ENCODE measurements around the gene SP140L. TPM values are rescaled to one million over a fixed set of nuclear protein-coding genes. Genes with fewer than 3 reads are reported as not detected.
"Not testable (repeated sequence)": the region's sequence is repeated elsewhere in the genome, so short reads cannot be mapped to it uniquely, and the experiment has no call there.

SP140L gene
- total RNA-seq, 1 donor from 2014 or later = 39.0 TPM

GRCh38 chr2:230418341-230419016 lies 91.5 kb downstream of the SP140L start:
- DNase-seq (ENCODE audit: low spot score) = no peak

GRCh38 chr2:230419181-230419580 lies 92.2 kb downstream of the SP140L start:
- DNase-seq (ENCODE audit: low spot score) = no peak

- no peak for DNase-seq (ENCODE audit: low spot score)
Measured at GRCh38 chr2:230422149-230422548, 95.2 kb downstream of the SP140L start.

GRCh38 chr2:230423851-230424458 lies 97.0 kb downstream of the SP140L start:
- peak; percentile 60 for DNase-seq (ENCODE audit: low spot score)

GRCh38 chr2:230425377-230425776 lies 98.4 kb downstream of the SP140L start:
- DNase-seq (ENCODE audit: low spot score) = no peak

GRCh38 chr2:230429513-230429912 lies 102.5 kb downstream of the SP140L start:
- DNase-seq (ENCODE audit: low spot score) = no peak

GRCh38 chr2:230430957-230431910 lies 104.2 kb downstream of the SP140L start:
- no peak for DNase-seq (ENCODE audit: low spot score)

GRCh38 chr2:230434677-230435324 lies 107.8 kb downstream of the SP140L start:
- no peak for DNase-seq (ENCODE audit: low spot score)

- no peak for DNase-seq (ENCODE audit: low spot score)
Measured at GRCh38 chr2:230435431-230435830, 108.4 kb downstream of the SP140L start.

- DNase-seq (ENCODE audit: low spot score) = not testable (repeated sequence)
Measured at GRCh38 chr2:230439121-230439520, 112.1 kb downstream of the SP140L start.

GRCh38 chr2:230439590-230439989 lies 112.6 kb downstream of the SP140L start:
- DNase-seq (ENCODE audit: low spot score) = no peak

GRCh38 chr2:230441227-230441897 lies 114.4 kb downstream of the SP140L start:
- no peak for DNase-seq (ENCODE audit: low spot score)

GRCh38 chr2:230443541-230443940 lies 116.5 kb downstream of the SP140L start:
- no peak for DNase-seq (ENCODE audit: low spot score)

- DNase-seq (ENCODE audit: low spot score) = no peak
Measured at GRCh38 chr2:230444832-230445231, 117.8 kb downstream of the SP140L start.

GRCh38 chr2:230447036-230447435 lies 120.0 kb downstream of the SP140L start:
- no peak for DNase-seq (ENCODE audit: low spot score)

GRCh38 chr2:230447455-230448451 lies 120.8 kb downstream of the SP140L start:
- no peak for DNase-seq (ENCODE audit: low spot score)

GRCh38 chr2:230449901-230450467 lies 123.0 kb downstream of the SP140L start:
- DNase-seq (ENCODE audit: low spot score) = no peak

- DNase-seq (ENCODE audit: low spot score) = no peak
Measured at GRCh38 chr2:230453006-230453405, 126.0 kb downstream of the SP140L start.
